Endothelial cell (in vitro differentiated cells): Measurements from ENCODE around the gene DSC2. TPM values are rescaled to one million over a fixed set of nuclear protein-coding genes. Genes with fewer than 3 reads are reported as not detected.

Source experiments
- DNase-seq: peaks from one replicate; pipeline ENCODE4 v3.0.0; 2021; ENCODE audit warnings: low spot score
- H3K27ac Mint-ChIP-seq: one replicate; pipeline ENCODE4 v1.8.0; 2021; ENCODE audit warnings: mixed read lengths, inconsistent platforms; ENCODE audit not compliant: unreplicated experiment
- H3K27me3 Mint-ChIP-seq: one replicate; pipeline ENCODE4 v1.8.0; 2021; ENCODE audit warnings: mild to moderate bottlenecking, moderate library complexity, mixed read lengths, inconsistent platforms; ENCODE audit not compliant: unreplicated experiment
- H3K36me3 Mint-ChIP-seq: one replicate; pipeline ENCODE4 v1.8.0; 2021; ENCODE audit warnings: mild to moderate bottlenecking, low read depth, mixed read lengths, inconsistent platforms; ENCODE audit not compliant: unreplicated experiment
- H3K4me1 Mint-ChIP-seq: one replicate; pipeline ENCODE4 v1.8.0; 2021; ENCODE audit warnings: mild to moderate bottlenecking, mixed read lengths, inconsistent platforms; ENCODE audit not compliant: unreplicated experiment
- H3K4me3 Mint-ChIP-seq: one replicate; pipeline ENCODE4 v1.8.0; 2021; ENCODE audit warnings: mild to moderate bottlenecking, mixed read lengths, inconsistent platforms; ENCODE audit not compliant: unreplicated experiment
- H3K9me3 Mint-ChIP-seq: one replicate; pipeline ENCODE4 v1.8.0; 2021; ENCODE audit warnings: mixed read lengths, inconsistent platforms; ENCODE audit not compliant: unreplicated experiment
- total RNA-seq: library from RNA; stranded (reverse); fragmentation: NEBNext Ultra II Directional; extraction: Animal tissue kit (Norgen Biotek cat#: 25700); gene quantifications from one replicate; pipeline ENCODE4 v1.2.1, GENCODE V29; 2021; ENCODE audit not compliant: unreplicated experiment
- TF ChIP-seq, protein P1 (sequence below): fragments of 200-600 bp; sonication (generic); IDR thresholded peaks from one replicate; pipeline ENCODE4 v1.5.0; 2021; ENCODE audit warnings: antibody characterized with exemption; ENCODE audit not compliant: unreplicated experiment

The DSC2 gene
- total RNA-seq, 1 donor from 2014 or later: 65.4 TPM

DNA sequence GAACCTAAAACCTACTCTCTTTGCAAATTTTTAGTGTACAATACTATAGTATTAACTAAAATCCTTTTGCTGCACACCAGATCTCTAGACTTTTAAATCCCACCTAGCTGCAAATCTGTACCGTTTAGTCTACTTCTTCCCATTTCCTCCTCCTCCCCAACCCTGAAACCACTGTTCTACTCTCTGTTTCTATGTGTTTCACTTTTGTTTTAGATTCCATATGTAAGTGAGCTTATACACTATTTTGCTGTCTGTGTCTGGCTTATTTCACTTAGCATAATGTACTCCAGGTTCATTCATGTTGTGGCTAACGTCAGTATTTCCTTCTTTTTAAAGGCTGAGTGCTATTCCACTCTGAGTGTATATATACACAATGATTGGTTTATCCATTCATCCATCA lies 18.4 kb upstream of the DSC2 start:
- Mint-ChIP-seq H3K27ac (no peak overlapping the region), H3K36me3 (no peaks in the 10 kb centered on the region), H3K4me3 (no peak overlapping the region), H3K27me3 (no peaks in the 10 kb centered on the region), H3K9me3 (peaks cover 5% of the 10 kb centered on the region), H3K4me1 (no peaks in the 10 kb centered on the region)
- no peak for DNase-seq
- TF ChIP-seq, protein P1, sequence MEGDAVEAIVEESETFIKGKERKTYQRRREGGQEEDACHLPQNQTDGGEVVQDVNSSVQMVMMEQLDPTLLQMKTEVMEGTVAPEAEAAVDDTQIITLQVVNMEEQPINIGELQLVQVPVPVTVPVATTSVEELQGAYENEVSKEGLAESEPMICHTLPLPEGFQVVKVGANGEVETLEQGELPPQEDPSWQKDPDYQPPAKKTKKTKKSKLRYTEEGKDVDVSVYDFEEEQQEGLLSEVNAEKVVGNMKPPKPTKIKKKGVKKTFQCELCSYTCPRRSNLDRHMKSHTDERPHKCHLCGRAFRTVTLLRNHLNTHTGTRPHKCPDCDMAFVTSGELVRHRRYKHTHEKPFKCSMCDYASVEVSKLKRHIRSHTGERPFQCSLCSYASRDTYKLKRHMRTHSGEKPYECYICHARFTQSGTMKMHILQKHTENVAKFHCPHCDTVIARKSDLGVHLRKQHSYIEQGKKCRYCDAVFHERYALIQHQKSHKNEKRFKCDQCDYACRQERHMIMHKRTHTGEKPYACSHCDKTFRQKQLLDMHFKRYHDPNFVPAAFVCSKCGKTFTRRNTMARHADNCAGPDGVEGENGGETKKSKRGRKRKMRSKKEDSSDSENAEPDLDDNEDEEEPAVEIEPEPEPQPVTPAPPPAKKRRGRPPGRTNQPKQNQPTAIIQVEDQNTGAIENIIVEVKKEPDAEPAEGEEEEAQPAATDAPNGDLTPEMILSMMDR: no peak

DNA sequence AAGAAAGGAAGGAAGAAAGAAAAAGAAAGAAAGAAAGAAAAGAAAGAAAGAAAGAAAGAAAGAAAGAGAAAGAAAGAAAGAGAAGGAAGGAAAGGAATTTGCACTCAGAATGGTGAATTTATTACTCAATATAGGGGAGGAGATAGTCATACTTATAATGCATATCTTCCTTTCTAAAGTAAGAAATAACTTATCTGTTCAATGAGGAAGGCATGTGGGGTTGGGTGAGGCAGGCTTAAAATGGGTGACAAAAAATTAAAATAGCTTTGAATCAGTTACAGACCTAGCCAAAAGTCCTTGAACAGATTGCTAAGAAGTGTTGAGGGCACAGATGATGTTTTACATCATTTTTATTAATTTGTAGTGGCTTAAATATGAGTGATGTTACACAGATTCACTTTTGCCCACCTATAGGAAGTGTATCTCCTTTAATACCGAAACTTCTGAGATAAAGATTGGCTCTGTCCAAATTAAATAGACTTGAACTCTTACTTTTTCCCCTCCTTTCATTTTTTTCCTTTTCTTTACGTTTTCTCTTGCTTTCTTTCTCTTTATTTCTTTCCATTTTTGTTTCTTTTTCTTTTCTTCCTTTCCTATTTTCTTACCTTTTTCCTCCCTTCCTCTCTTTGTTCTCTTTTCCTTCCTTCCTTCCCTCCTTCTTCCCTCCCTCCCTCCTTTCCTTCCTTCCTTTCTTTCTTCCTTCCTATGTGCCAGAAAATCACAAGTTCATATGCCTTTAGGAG lies 14.8 kb upstream of the DSC2 start:
- DNase-seq: no peak

DNA sequence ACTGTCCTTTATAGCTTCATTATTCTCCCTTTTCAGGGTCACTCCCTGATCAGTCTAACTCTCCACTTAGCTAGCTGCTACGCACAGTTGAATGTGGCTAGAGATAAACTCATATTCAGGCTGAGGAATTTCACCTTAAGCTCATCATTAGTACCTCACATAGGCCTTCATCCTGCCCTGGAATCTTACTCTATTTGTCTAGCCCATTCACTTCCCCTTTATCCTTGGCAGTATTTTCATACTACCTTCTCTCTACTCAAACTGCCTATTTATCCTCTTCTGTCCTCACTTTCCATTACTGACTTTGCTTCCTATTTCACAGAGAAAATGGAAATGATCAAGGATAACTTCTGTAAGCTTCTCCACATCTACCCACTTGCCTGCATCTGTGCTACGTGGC lies 10.6 kb upstream of the DSC2 start:
- Mint-ChIP-seq H3K36me3 (no peaks in the 10 kb centered on the region), H3K4me3 (no peak overlapping the region), H3K9me3 (no peaks in the 10 kb centered on the region), H3K27ac (no peak overlapping the region), H3K4me1 (no peaks in the 10 kb centered on the region), H3K27me3 (no peaks in the 10 kb centered on the region)
- TF ChIP-seq, protein P1: no peak
- DNase-seq: no peak

More for the DNA sequence above, 14.8 kb upstream of the DSC2 start:
- Mint-ChIP-seq H3K36me3 (no peaks in the 10 kb centered on the region), H3K27me3 (no peaks in the 10 kb centered on the region), H3K4me3 (no peak overlapping the region), H3K27ac (no peak overlapping the region), H3K4me1 (no peaks in the 10 kb centered on the region), H3K9me3 (peaks cover 5% of the 10 kb centered on the region)
- TF ChIP-seq, protein P1: no peak

DNA sequence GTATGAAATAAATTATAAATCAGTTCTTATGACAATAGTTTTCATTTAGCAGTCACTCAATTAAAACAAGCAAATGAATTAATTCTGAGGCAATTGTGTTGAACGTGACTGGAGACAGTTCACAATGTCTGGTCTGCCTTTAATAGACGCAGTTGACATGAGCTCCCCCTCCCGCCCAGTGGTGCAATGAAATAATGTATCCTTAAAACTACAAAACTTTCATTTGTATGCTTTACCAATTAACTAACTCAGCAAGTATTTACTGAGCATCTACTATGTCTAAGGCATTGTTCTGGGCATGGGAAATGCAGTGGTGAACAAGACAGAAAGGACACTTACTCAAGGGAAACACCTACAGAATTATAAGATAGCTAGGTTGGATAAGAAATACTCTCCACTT lies 3.5 kb upstream of the DSC2 start:
- Mint-ChIP-seq H3K9me3 (no peaks in the 10 kb centered on the region), H3K27me3 (no peaks in the 10 kb centered on the region), H3K27ac (no peak overlapping the region), H3K4me3 (no peak overlapping the region), H3K4me1 (peaks cover 12% of the 10 kb centered on the region), H3K36me3 (no peaks in the 10 kb centered on the region)
- DNase-seq: no peak
- TF ChIP-seq, protein P1: no peak

DNA sequence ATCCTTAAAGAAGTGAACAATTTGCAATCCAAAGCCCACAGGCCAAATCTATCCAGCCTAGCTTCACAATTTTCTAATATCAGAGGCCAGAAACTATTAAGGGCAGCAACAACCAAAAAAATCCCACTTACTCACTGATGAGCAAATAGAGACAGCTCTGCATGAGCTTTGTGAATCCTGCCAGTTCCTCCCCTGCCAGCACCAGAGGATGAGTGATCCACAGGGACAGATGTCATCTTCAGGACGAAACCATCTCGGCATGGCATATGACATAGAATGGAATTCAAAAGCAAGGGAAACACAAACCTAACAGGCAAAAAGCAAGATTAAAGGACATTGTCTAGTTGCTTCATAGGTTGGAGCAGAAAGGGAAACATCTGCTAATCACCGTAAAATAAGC lies 2.2 kb upstream of the DSC2 start:
- Mint-ChIP-seq H3K27me3 (no peaks in the 10 kb centered on the region), H3K9me3 (no peaks in the 10 kb centered on the region), H3K36me3 (peaks cover 4% of the 10 kb centered on the region), H3K4me1 (peaks cover 22% of the 10 kb centered on the region), H3K27ac (no peak overlapping the region), H3K4me3 (no peak overlapping the region)
- TF ChIP-seq, protein P1: no peak
- no peak for DNase-seq
